HepG2 (cell line): ENCODE results near the gene CALD1. TPM values are rescaled to one million over a fixed set of nuclear protein-coding genes. Genes with fewer than 3 reads are reported as not detected.

Experiments
- AHR ChIP-seq: IDR thresholded peaks from 2 replicates; pipeline ENCODE4 v1.6.1; 2018; ENCODE audit warnings: missing genetic modification reagents, missing compliant biosample characterization
- FOSL2 ChIP-seq: sonication (generic); formaldehyde crosslinking; IDR thresholded peaks from 2 replicates; pipeline ENCODE4 v1.4.0; 2020; ENCODE audit warnings: missing genetic modification reagents
- HOXA9 ChIP-seq: sonication (generic); formaldehyde crosslinking; IDR thresholded peaks from 2 replicates; pipeline ENCODE4 v1.8.1; 2022; ENCODE audit warnings: missing genetic modification reagents, mild to moderate bottlenecking, moderate library complexity, borderline replicate concordance
- KDM3A ChIP-seq: IDR thresholded peaks from 2 replicates; pipeline ENCODE4 v1.6.1; 2018; ENCODE audit warnings: low read depth, missing compliant biosample characterization
- LRRFIP1 ChIP-seq: sonication (generic); formaldehyde crosslinking; conservative IDR thresholded peaks from 2 replicates; pipeline ENCODE4 v1.4.0; 2020; ENCODE audit warnings: missing genetic modification reagents
- MAF1 ChIP-seq: sonication (generic); formaldehyde crosslinking; IDR thresholded peaks from 2 replicates; pipeline ENCODE4 v1.5.0; 2020; ENCODE audit warnings: missing genetic modification reagents, borderline replicate concordance
- MBD4 ChIP-seq: IDR thresholded peaks from 2 replicates; pipeline ENCODE4 v1.6.1; 2012; ENCODE audit warnings: low read length, inconsistent platforms, borderline replicate concordance
- MEIS2 ChIP-seq: sonication (generic); formaldehyde crosslinking; IDR thresholded peaks from 2 replicates; pipeline ENCODE4 v1.9.0; 2021; ENCODE audit warnings: mild to moderate bottlenecking, missing genetic modification reagents
- NCOA1 ChIP-seq: sonication (generic); formaldehyde crosslinking; IDR thresholded peaks from 2 replicates; pipeline ENCODE4 v1.9.0; 2021; ENCODE audit warnings: missing genetic modification reagents
- NFIB ChIP-seq: sonication (generic); formaldehyde crosslinking; IDR thresholded peaks from 2 replicates; pipeline ENCODE4 v1.9.0; 2021; ENCODE audit warnings: missing genetic modification reagents, mild to moderate bottlenecking, borderline replicate concordance
- SATB2 ChIP-seq: sonication (generic); formaldehyde crosslinking; IDR thresholded peaks from 2 replicates; pipeline ENCODE4 v1.5.0; 2020; ENCODE audit warnings: missing genetic modification reagents
- SMAD1 ChIP-seq: sonication (generic); formaldehyde crosslinking; IDR thresholded peaks from 2 replicates; pipeline ENCODE4 v1.4.0; 2020; ENCODE audit warnings: missing genetic modification reagents, low read depth, mild to moderate bottlenecking, borderline replicate concordance
- SMARCE1 ChIP-seq: fragments of 450-650 bp; IDR thresholded peaks from 2 replicates; pipeline ENCODE4 v1.6.1; 2017; ENCODE audit warnings: borderline replicate concordance
- SNRNP70 ChIP-seq: fragments of 200-400 bp; formaldehyde crosslinking; IDR thresholded peaks from 2 replicates; pipeline ENCODE4 v1.6.1; 2017; ENCODE audit warnings: mild to moderate bottlenecking, low read depth, low read length, moderate library complexity
- SRSF9 ChIP-seq: fragments of 200-400 bp; formaldehyde crosslinking; IDR thresholded peaks from 2 replicates; pipeline ENCODE4 v1.6.1; 2018; ENCODE audit warnings: borderline replicate concordance, mild to moderate bottlenecking, low read depth, low read length; ENCODE audit not compliant: insufficient read depth, poor library complexity, severe bottlenecking
- TFDP1 ChIP-seq: IDR thresholded peaks from 2 replicates; pipeline ENCODE4 v1.6.1; 2016; ENCODE audit warnings: missing compliant biosample characterization, missing genetic modification reagents, borderline replicate concordance
- XRCC5 ChIP-seq: fragments of 200-400 bp; formaldehyde crosslinking; optimal IDR thresholded peaks from 2 replicates; pipeline ENCODE3; 2017; ENCODE audit warnings: mild to moderate bottlenecking, low read length
- ZBTB7A ChIP-seq: sonication (generic); formaldehyde crosslinking; IDR thresholded peaks from 2 replicates; pipeline ENCODE4 v1.8.0; 2022; ENCODE audit warnings: mild to moderate bottlenecking, missing genetic modification reagents
- ZFP41 ChIP-seq: sonication (generic); formaldehyde crosslinking; IDR thresholded peaks from 2 replicates; pipeline ENCODE4 v1.4.0; 2020; ENCODE audit warnings: mild to moderate bottlenecking, missing genetic modification reagents, borderline replicate concordance
- ZNF10 ChIP-seq: sonication (generic); formaldehyde crosslinking; IDR thresholded peaks from 2 replicates; pipeline ENCODE4 v1.4.0; 2020; ENCODE audit warnings: mild to moderate bottlenecking, low read depth, missing genetic modification reagents, borderline replicate concordance
- ZNF550 ChIP-seq: sonication (generic); formaldehyde crosslinking; IDR thresholded peaks from 2 replicates; pipeline ENCODE4 v1.4.0; 2020; ENCODE audit warnings: mild to moderate bottlenecking, missing genetic modification reagents, borderline replicate concordance
- ZNF558 ChIP-seq: sonication (generic); formaldehyde crosslinking; IDR thresholded peaks from 2 replicates; pipeline ENCODE4 v1.9.0; 2022; ENCODE audit warnings: mild to moderate bottlenecking, missing genetic modification reagents, borderline replicate concordance
- ZNF564 ChIP-seq: sonication (generic); formaldehyde crosslinking; IDR thresholded peaks from 2 replicates; pipeline ENCODE4 v1.8.1; 2023; ENCODE audit warnings: mild to moderate bottlenecking, missing genetic modification reagents
- ZNF614 ChIP-seq: IDR thresholded peaks from 2 replicates; pipeline ENCODE4 v1.6.1; 2018; ENCODE audit warnings: missing biosample characterization, missing genetic modification reagents, inconsistent platforms, borderline replicate concordance
- ZNF660 ChIP-seq: sonication (generic); formaldehyde crosslinking; IDR thresholded peaks from 2 replicates; pipeline ENCODE4 v1.5.1; 2020; ENCODE audit warnings: mild to moderate bottlenecking, low read depth, missing genetic modification reagents, borderline replicate concordance
- ZNF761 ChIP-seq: sonication (generic); formaldehyde crosslinking; conservative IDR thresholded peaks from 2 replicates; pipeline ENCODE4 v1.4.0; 2020; ENCODE audit warnings: mild to moderate bottlenecking, missing genetic modification reagents
- ZSCAN5A ChIP-seq: sonication (generic); formaldehyde crosslinking; IDR thresholded peaks from 2 replicates; pipeline ENCODE4 v1.8.0; 2022; ENCODE audit warnings: mild to moderate bottlenecking, missing genetic modification reagents, borderline replicate concordance
- polyA plus RNA-seq, 8 experiments: library from polyadenylated mRNA; depleted of rRNA in 3 of 8; stranded (reverse) in 7 of 8; unstranded in 1 of 8; fragments of >200 nt; fragmentation: Illumina TruSeq in 4 of 8; extraction: Trizol in 4 of 8; gene quantifications; 2 replicates each; pipeline versions ENCODE4 v1.2.1 to v1.2.3, GENCODE V29; 2011 to 2016; ENCODE audit warnings: low read depth in 4 of 8, missing spikeins in 1 of 8, mixed read lengths in 1 of 8; ENCODE audit not compliant: insufficient read depth in 1 of 8
- total RNA-seq, 5 experiments: library from RNA; depleted of rRNA; stranded (reverse); fragments of >200 nt; fragmentation: Illumina TruSeq; extraction: Trizol; gene quantifications; 2 replicates each; pipeline ENCODE4 v1.2.3, GENCODE V29; 2016; ENCODE audit warnings: low read depth in 1 of 5

The CALD1 gene
- total and polyA plus RNA-seq, 2 of the 13 experiments (the other 11 are each of a cell fraction or from before 2014, with no cell fraction given): 53.0 to 112 TPM

GRCh38 chr7:134891262-134891695, 111.8 kb downstream of the CALD1 start (continued):
- peak; percentile 79; the same call in 1 of the 2 replicates for TF ChIP-seq TFDP1 (CRISPR knock-in tag)
- TF ChIP-seq ZNF660: no peak
- no peak for TF ChIP-seq ZFP41 (CRISPR knock-in tag)
- TF ChIP-seq XRCC5: peak; percentile 76
- no peak for TF ChIP-seq HOXA9 (CRISPR knock-in tag)
- no peak for TF ChIP-seq SNRNP70
- TF ChIP-seq ZNF614 (CRISPR knock-in tag): no peak; the same call in 1 of the 2 replicates
- TF ChIP-seq ZNF10: no peak
- no peak for TF ChIP-seq ZNF550 (CRISPR knock-in tag)
- no peak for TF ChIP-seq MAF1 (CRISPR knock-in tag)
- TF ChIP-seq MBD4: no peak
- no peak for TF ChIP-seq LRRFIP1 (CRISPR knock-in tag)
- TF ChIP-seq SMARCE1: no peak
- TF ChIP-seq ZNF558 (CRISPR knock-in tag): no peak; the same call in 1 of the 2 replicates
- no peak for TF ChIP-seq NFIB (CRISPR knock-in tag)
- no peak for TF ChIP-seq ZBTB7A (CRISPR knock-in tag)
- TF ChIP-seq ZNF761 (CRISPR knock-in tag): no peak
- 0 out of 2 replicates have a peak, but pooled peaks have one; percentile 45 for TF ChIP-seq AHR (CRISPR knock-in tag)
- no peak for TF ChIP-seq NCOA1 (CRISPR knock-in tag)
- TF ChIP-seq ZSCAN5A (CRISPR knock-in tag): no peak
- TF ChIP-seq SMAD1 (CRISPR knock-in tag): no peak
- TF ChIP-seq SRSF9: no peak
- TF ChIP-seq ZNF564: peak; percentile 82; the same call in 1 of the 2 replicates
- TF ChIP-seq SATB2 (CRISPR knock-in tag): 0 out of 2 replicates have a peak, but pooled peaks have one; percentile 70
- TF ChIP-seq KDM3A (CRISPR knock-in tag): peak; percentile 55; the same call in 1 of the 2 replicates
- TF ChIP-seq FOSL2: peak; percentile 65
- TF ChIP-seq MEIS2 (CRISPR knock-in tag): peak; percentile 56; the same call in 1 of the 2 replicates
